Transverse colon (tissue), 4 donors: Measurements from ENCODE around the gene IFNL2. TPM values are rescaled to one million over a fixed set of nuclear protein-coding genes. Genes with fewer than 3 reads are reported as not detected.
A peak's percentile ranks its signal among the peaks of the same experiment; 100 is the strongest.

ENCODE experiments used
- DNase-seq: peaks from one replicate; pipeline ENCODE4 v3.0.0-alpha.2; 2019
- H3K27ac ChIP-seq, 4 donors: fragments of 200-600 bp; sonication (generic); 2 replicates each; pipeline ENCODE4 v1.5.1; 2016 to 2018; ENCODE audit warnings: inconsistent platforms in 4 of 4
- H3K27me3 ChIP-seq: fragments of 200-600 bp; sonication (generic); 2 replicates; pipeline ENCODE4 v1.5.1; 2017; ENCODE audit warnings: inconsistent platforms
- H3K36me3 ChIP-seq, 4 donors: fragments of 200-600 bp; sonication (generic); 2 replicates each; pipeline ENCODE4 v1.5.1; 2017 to 2019; ENCODE audit warnings: inconsistent platforms in 4 of 4
- H3K4me1 ChIP-seq, 4 donors: fragments of 200-600 bp; sonication (generic); 2 replicates each; pipeline ENCODE4 v1.5.1; 2017 to 2020; ENCODE audit warnings: inconsistent platforms in 4 of 4
- H3K4me3 ChIP-seq, 4 donors: fragments of 200-600 bp; sonication (generic); 1 replicate in 1 of 4; 2 replicates in 3 of 4; pipeline versions ENCODE4 v1.5.1 to v1.6.1; 2017 to 2019; ENCODE audit warnings: inconsistent platforms in 4 of 4
- H3K9me3 ChIP-seq, 2 donors: fragments of 200-600 bp; sonication (generic); 2 replicates each; pipeline ENCODE4 v1.5.1; 2017 to 2019; ENCODE audit warnings: inconsistent platforms in 2 of 2
- CTCF ChIP-seq, 5 experiments: fragments of 200-600 bp in 3 of 5; fragments of 450-650 bp in 2 of 5; sonication (generic) in 3 of 5; IDR thresholded peaks; 1 replicate in 2 of 5; 2 replicates in 3 of 5; pipeline ENCODE4 v1.5.1; 2016 to 2017; ENCODE audit warnings: antibody characterized with exemption in 5 of 5, inconsistent platforms in 3 of 5, mild to moderate bottlenecking in 2 of 5, moderate library complexity in 1 of 5
- EP300 ChIP-seq: sonication (generic); formaldehyde crosslinking; IDR thresholded peaks from one replicate; pipeline ENCODE4 v1.6.1; 2017; ENCODE audit warnings: antibody characterized with exemption, low read depth
- POLR2A ChIP-seq: fragments of 450-650 bp; IDR thresholded peaks from one replicate; pipeline ENCODE4 v1.6.1; 2016; ENCODE audit warnings: antibody characterized with exemption, mild to moderate bottlenecking, moderate library complexity
- POLR2AphosphoS5 ChIP-seq, 3 donors: sonication (generic); formaldehyde crosslinking; IDR thresholded peaks; one replicate each; pipeline ENCODE4 v1.6.1; 2016; ENCODE audit warnings: antibody characterized with exemption in 3 of 3
- WGBS, 2 donors: methylation state at CpG; one replicate each; pipeline ENCODE4 v1.1.5; 2018; ENCODE audit warnings: low coverage in 1 of 2; 5-methylcytosine and 5-hydroxymethylcytosine counted together
- in situ Hi-C, 4 donors: fragments of 200-750 bp; cut with MboI; loops; one replicate each; pipeline versions ENCODE4 v1.15.0 to v1.15.1; 2017; ENCODE audit warnings: low sequenced_read_pairs in 3 of 4, low pct_ligation_motif_present in 1 of 4, low pct_unique_long_range_greater_than_20kb in 1 of 4
- intact Hi-C: fragments of 100-400 bp; cut with DNase I; formaldehyde crosslinking; loops from one replicate; pipeline ENCODE4 v1.15.1; 2023; ENCODE audit warnings: low total_unique reads
- total RNA-seq, 4 donors: library from RNA; depleted of rRNA; stranded (reverse); fragments of >200 nt; gene quantifications; one replicate each; pipeline ENCODE4 v1.1.0, GENCODE V29; 2016

Gene IFNL2
- total RNA-seq, 4 donors from 2014 or later: not detected

DNA sequence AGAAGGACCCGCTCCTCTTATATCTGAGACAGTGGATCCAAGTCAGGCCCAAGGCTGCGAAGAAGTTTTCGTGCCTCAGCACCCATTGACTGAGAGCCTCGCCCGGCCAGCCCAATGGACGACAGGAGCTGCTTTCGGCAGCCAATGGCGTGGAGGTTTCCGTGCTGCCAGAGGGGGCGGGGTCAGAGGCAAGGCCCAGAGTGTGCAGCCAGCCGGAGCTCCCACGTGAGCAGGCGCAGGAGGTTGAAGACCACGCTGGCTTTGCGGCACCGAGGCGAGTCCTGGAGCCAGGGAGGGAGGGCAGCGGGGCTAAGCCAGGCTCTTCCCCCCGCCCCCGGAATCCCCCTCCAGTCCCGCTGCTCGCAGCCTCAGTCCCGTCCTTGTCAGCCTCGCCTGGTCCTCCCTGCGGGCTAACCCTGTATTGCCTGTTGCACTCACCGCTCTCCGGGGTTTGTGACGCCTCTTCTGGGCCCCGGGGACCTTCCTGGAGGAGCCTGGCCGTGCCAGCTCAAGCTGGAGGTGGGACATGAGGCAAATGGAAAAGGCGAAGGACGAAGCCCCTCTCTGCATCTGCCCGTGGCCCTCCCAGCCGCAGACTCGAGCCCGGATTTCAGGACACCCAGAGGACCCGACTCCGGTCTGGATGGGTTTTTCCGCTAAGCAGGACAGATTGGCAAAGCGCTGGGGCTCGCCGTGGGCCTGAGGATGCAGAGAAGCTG lies 21.1 kb upstream of the IFNL2 start:
- Histone ChIP-seq H3K4me1 (peaks cover 0 to 10% (median 9%) of the 10 kb centered on the region in 4 donors), H3K27me3 (peaks cover 51% of the 10 kb centered on the region), H3K36me3 (no peaks in the 10 kb centered on the region), H3K9me3 (no peaks in the 10 kb centered on the region), H3K27ac (no peak overlapping the region), H3K4me3 (no peak overlapping the region)
- intact Hi-C loops: no loop called here
- WGBS, 2 donors: 39% methylated on average over 21 of the region's 42 CpGs; no CpG with 5 or more reads in 1 of the 2 donors
- TF ChIP-seq CTCF (IDR thresholded peaks at IDR 0.05): no peak
- TF ChIP-seq POLR2A: no peak
- no peak for TF ChIP-seq POLR2AphosphoS5 (IDR thresholded peaks at IDR 0.05)
- TF ChIP-seq EP300: no peak
- in situ Hi-C loops: no loop called here
- peak; percentile 16 for DNase-seq

- H3K9me3 ChIP-seq: no peaks in the 10 kb centered on the region
- no peaks in the 10 kb centered on the region for H3K36me3 ChIP-seq
- peak overlapping the region in 1 of 4 donors; percentile 15 for H3K4me3 ChIP-seq
- TF ChIP-seq EP300: no peak
- no peak for TF ChIP-seq POLR2A
- no peak for TF ChIP-seq CTCF (IDR thresholded peaks at IDR 0.05)
- TF ChIP-seq POLR2AphosphoS5 (IDR thresholded peaks at IDR 0.05): no peak
- intact Hi-C loops (no loop called here), in situ Hi-C loops (no loop called here)
- DNase-seq: no peak
- H3K27me3 ChIP-seq: peaks cover 51% of the 10 kb centered on the region
- peaks cover 0 to 10% (median 9%) of the 10 kb centered on the region in 4 donors for H3K4me1 ChIP-seq
- no peak overlapping the region for H3K27ac ChIP-seq
- 51% methylated on average over 52 of the region's 92 CpGs; no CpG with 5 or more reads in 1 of the 2 donors for WGBS, 2 donors
These were observed 20.2 kb upstream of the IFNL2 start for GRCh38 chr19:39247701-39248664.

DNA sequence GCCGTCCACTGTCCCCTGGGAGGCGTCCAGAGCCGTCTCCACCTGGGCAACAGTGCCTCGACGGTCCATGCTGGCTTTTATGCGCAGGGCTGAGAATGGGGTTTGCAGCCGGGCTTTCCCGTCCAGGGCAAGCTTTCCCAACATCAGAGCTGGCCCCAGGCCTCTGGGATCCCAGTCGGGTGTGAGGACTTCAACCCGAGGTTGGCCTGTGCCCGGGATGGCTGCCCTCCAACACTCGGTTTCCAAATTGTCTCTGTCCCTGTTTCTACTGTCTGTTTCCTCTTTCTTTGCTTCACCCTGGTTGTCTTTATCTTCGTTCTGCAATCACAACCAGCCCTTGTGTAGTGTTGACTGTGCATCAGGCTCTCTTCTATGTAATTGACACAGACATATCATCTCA lies 19.4 kb upstream of the IFNL2 start, which contains the start of gene IFNL4:
IFNL4 (minus strand) TSS at position 51 of the 400 bp plus-strand sequence.
- TF ChIP-seq EP300 (no peak), CTCF (IDR thresholded peaks at IDR 0.05) (no peak), POLR2A (no peak), POLR2AphosphoS5 (IDR thresholded peaks at IDR 0.05) (no peak)
- Histone ChIP-seq H3K4me3 (peak within 1 kb of the TSS in 1 of 4 donors; percentile 15), H3K27ac (no peak within 1 kb of the TSS), H3K36me3 (no peaks in the 10 kb centered on the region), H3K4me1 (peaks cover 0 to 10% (median 9%) of the 10 kb centered on the region in 4 donors), H3K9me3 (no peaks in the 10 kb centered on the region), H3K27me3 (peaks cover 49% of the 10 kb centered on the region)
- in situ Hi-C loops (no loop called here), intact Hi-C loops (no loop called here)
- DNase-seq: no peak
- WGBS, 2 donors: 73% methylated on average over 2 to 8 of the region's 13 CpGs

GRCh38 chr19:39251081-39251480 lies 17.1 kb upstream of the IFNL2 start:
- no peak overlapping the region for H3K4me3 ChIP-seq
- H3K4me1 ChIP-seq: peaks cover 0 to 12% (median 9%) of the 10 kb centered on the region in 4 donors
- H3K27me3 ChIP-seq: peaks cover 57% of the 10 kb centered on the region
- no peak overlapping the region for H3K27ac ChIP-seq
- H3K36me3 ChIP-seq: no peaks in the 10 kb centered on the region
- in situ Hi-C loops: no loop called here
- intact Hi-C loops: no loop called here
- H3K9me3 ChIP-seq: no peaks in the 10 kb centered on the region
- 62 to 79% methylated on average over 3 to 5 of the region's 5 CpGs for WGBS, 2 donors
- no peak for DNase-seq
- no peak for TF ChIP-seq EP300
- TF ChIP-seq POLR2AphosphoS5 (IDR thresholded peaks at IDR 0.05): no peak
- TF ChIP-seq CTCF (IDR thresholded peaks at IDR 0.05): no peak
- TF ChIP-seq POLR2A: no peak
